Keratinocyte (primary cell): ENCODE data around the gene NCBP3. TPM values are rescaled to one million over a fixed set of nuclear protein-coding genes. Genes with fewer than 3 reads are reported as not detected.

Experiments used
- DNase-seq: peaks from one replicate; pipeline ENCODE4 v3.0.0-alpha.2; 2011; ENCODE audit warnings: low read depth, missing footprints, low spot score
- FAIRE-seq: peaks from 2 replicates; lab custom pipeline; 2011; peaks lifted over from hg19 to GRCh38; lab: Jason Lieb, UNC
- H2AFZ ChIP-seq: 2 replicates; pipeline ENCODE4 v1.6.0; 2012; ENCODE audit warnings: low read length, control low read depth, inconsistent platforms; ENCODE audit not compliant: control insufficient read depth
- H3K27ac ChIP-seq: 2 replicates; pipeline ENCODE4 v1.5.1; 2011; ENCODE audit warnings: low read length; ENCODE audit not compliant: control insufficient read depth, insufficient read depth
- H3K27me3 ChIP-seq: 3 replicates; pipeline ENCODE4 v1.6.0; 2011; ENCODE audit warnings: low read length; ENCODE audit not compliant: control insufficient read depth, insufficient read depth; ENCODE audit errors: extremely low read depth
- H3K36me3 ChIP-seq, 2 experiments: 2 replicates in 1 of 2; 3 replicates in 1 of 2; pipeline ENCODE4 v1.5.1; 2011; ENCODE audit warnings: low read length in 2 of 2, mild to moderate bottlenecking in 1 of 2; ENCODE audit not compliant: control insufficient read depth in 2 of 2, insufficient read depth in 2 of 2; ENCODE audit errors: extremely low read depth in 1 of 2
- H3K4me1 ChIP-seq: 3 replicates; pipeline ENCODE4 v1.5.1; 2011; ENCODE audit warnings: low read length; ENCODE audit not compliant: control insufficient read depth, insufficient read depth; ENCODE audit errors: extremely low read depth
- H3K4me2 ChIP-seq: 3 replicates; pipeline ENCODE4 v1.6.0; 2011; ENCODE audit warnings: low read depth, low read length; ENCODE audit not compliant: control insufficient read depth, insufficient read depth; ENCODE audit errors: extremely low read depth
- H3K4me3 ChIP-seq, 3 experiments: fragments of 200-600 bp in 1 of 3; sonication (generic) in 1 of 3; 2 replicates in 2 of 3; 3 replicates in 1 of 3; pipeline ENCODE4 v1.5.1; 2011 to 2016; ENCODE audit warnings: low read length in 3 of 3, mild to moderate bottlenecking in 3 of 3, control low read depth in 2 of 3, inconsistent platforms in 1 of 3, low read depth in 1 of 3, mixed read lengths in 1 of 3, mixed run types in 1 of 3, moderate library complexity in 1 of 3; ENCODE audit not compliant: control insufficient read depth in 2 of 3, insufficient read depth in 2 of 3; ENCODE audit errors: extremely low read depth in 1 of 3
- H3K79me2 ChIP-seq: 2 replicates; pipeline ENCODE4 v1.6.0; 2012; ENCODE audit warnings: low read length; ENCODE audit not compliant: control insufficient read depth, insufficient read depth
- H3K9ac ChIP-seq: 3 replicates; pipeline ENCODE4 v1.6.0; 2011; ENCODE audit warnings: low read length; ENCODE audit not compliant: control insufficient read depth, insufficient read depth; ENCODE audit errors: extremely low read depth
- H3K9me1 ChIP-seq: 3 replicates; pipeline ENCODE4 v1.6.0; 2011; ENCODE audit warnings: low read length; ENCODE audit not compliant: control insufficient read depth, insufficient read depth; ENCODE audit errors: extremely low read depth
- H3K9me3 ChIP-seq: 2 replicates; pipeline ENCODE4 v1.5.1; 2012; ENCODE audit warnings: low read depth, low read length; ENCODE audit not compliant: control insufficient read depth
- H4K20me1 ChIP-seq: 3 replicates; pipeline ENCODE4 v1.6.0; 2011; ENCODE audit warnings: low read length; ENCODE audit not compliant: control insufficient read depth, insufficient read depth; ENCODE audit errors: extremely low read depth
- CTCF ChIP-seq, 3 experiments: IDR thresholded peaks in 1 of 3; conservative IDR thresholded peaks in 1 of 3; optimal IDR thresholded peaks in 1 of 3; 2 replicates in 2 of 3; 3 replicates in 1 of 3; pipeline versions ENCODE3 to v1.5.1; 2011; ENCODE audit warnings: low read length in 3 of 3, mild to moderate bottlenecking in 3 of 3, moderate library complexity in 2 of 3, control low read depth in 1 of 3, inconsistent platforms in 1 of 3; ENCODE audit not compliant: insufficient read depth in 2 of 3; ENCODE audit errors: extremely low read depth in 1 of 3
- EZH2 ChIP-seq: IDR thresholded peaks from one replicate; pipeline ENCODE4 v1.6.1; 2012; ENCODE audit warnings: inconsistent platforms, mild to moderate bottlenecking, low read length, moderate library complexity
- dilution Hi-C: fragments of 300-500 bp; cut with MboI; formaldehyde crosslinking; loops from one replicate; pipeline ENCODE4 v1.7.0; 2020; ENCODE audit warnings: low sequenced_read_pairs; ENCODE audit not compliant: extremely low pct_ligation_motif_present
- polyA plus RNA-seq, 5 experiments: library from polyadenylated mRNA; depleted of rRNA in 3 of 5; stranded (reverse) in 3 of 5; stranded (forward) in 1 of 5; unstranded in 1 of 5; fragments of >200 nt; gene quantifications; 1 replicate in 1 of 5; 2 replicates in 3 of 5; 3 replicates in 1 of 5; pipeline versions ENCODE4 v1.2.1 to v1.2.3, GENCODE V29; 2011 to 2012; ENCODE audit warnings: missing spikeins in 2 of 5, low read depth in 1 of 5, low replicate concordance in 1 of 5

Gene NCBP3
- polyA plus RNA-seq, 1 donor (not counting 4 experiments of a cell fraction or from before 2014, with no cell fraction given): 22.1 TPM

- no peak for TF ChIP-seq CTCF (optimal IDR thresholded peaks at IDR 0.05 in 1 of 3, IDR thresholded peaks at IDR 0.05 in 1 of 3, conservative IDR thresholded peaks at IDR 0.05 in 1 of 3; ENCODE audit: extremely low read depth in 1 of 3, insufficient read depth in 2 of 3, low read length in 3 of 3)
- no peak for TF ChIP-seq EZH2
Observed at GRCh38 chr17:3865176-3865575, 19.1 kb upstream of the NCBP3 start.

GRCh38 chr17:3864534-3864933 is 18.5 kb upstream of the NCBP3 start:
- Histone ChIP-seq H3K9ac (no peak overlapping the region), H2AFZ (no peak overlapping the region), H3K4me1 (no peaks in the 10 kb centered on the region), H3K4me2 (no peak overlapping the region), H3K36me3 (peaks cover 0 to 3% of the 10 kb centered on the region in 2 experiments), H3K9me3 (no peaks in the 10 kb centered on the region), H3K27ac (no peak overlapping the region), H3K4me3 (no peak overlapping the region), H4K20me1 (no peaks in the 10 kb centered on the region), H3K79me2 (no peaks in the 10 kb centered on the region), H3K9me1 (no peaks in the 10 kb centered on the region), H3K27me3 (no peaks in the 10 kb centered on the region)
- FAIRE-seq (no peak), DNase-seq (no peak)
- dilution Hi-C loops: no loop called here
- no peak for TF ChIP-seq EZH2
- no peak for TF ChIP-seq CTCF (optimal IDR thresholded peaks at IDR 0.05 in 1 of 3, IDR thresholded peaks at IDR 0.05 in 1 of 3, conservative IDR thresholded peaks at IDR 0.05 in 1 of 3; ENCODE audit: extremely low read depth in 1 of 3, insufficient read depth in 2 of 3, low read length in 3 of 3)

More at GRCh38 chr17:3865176-3865575, 19.1 kb upstream of the NCBP3 start:
- peaks cover 0 to 3% of the 10 kb centered on the region in 2 experiments for H3K36me3 ChIP-seq
- no peak overlapping the region for H3K4me3 ChIP-seq
- DNase-seq: no peak
- no peaks in the 10 kb centered on the region for H3K4me1 ChIP-seq
- no peak overlapping the region for H2AFZ ChIP-seq
- no peaks in the 10 kb centered on the region for H3K9me3 ChIP-seq
- H4K20me1 ChIP-seq: no peaks in the 10 kb centered on the region
- no peak overlapping the region for H3K4me2 ChIP-seq
- FAIRE-seq: no peak
- no peaks in the 10 kb centered on the region for H3K27me3 ChIP-seq
- H3K9me1 ChIP-seq: no peaks in the 10 kb centered on the region
- H3K9ac ChIP-seq: no peak overlapping the region
- no peak overlapping the region for H3K27ac ChIP-seq
- dilution Hi-C loops: no loop called here
- no peaks in the 10 kb centered on the region for H3K79me2 ChIP-seq
